ENCODE measurements around the gene NOL7.

DNA sequence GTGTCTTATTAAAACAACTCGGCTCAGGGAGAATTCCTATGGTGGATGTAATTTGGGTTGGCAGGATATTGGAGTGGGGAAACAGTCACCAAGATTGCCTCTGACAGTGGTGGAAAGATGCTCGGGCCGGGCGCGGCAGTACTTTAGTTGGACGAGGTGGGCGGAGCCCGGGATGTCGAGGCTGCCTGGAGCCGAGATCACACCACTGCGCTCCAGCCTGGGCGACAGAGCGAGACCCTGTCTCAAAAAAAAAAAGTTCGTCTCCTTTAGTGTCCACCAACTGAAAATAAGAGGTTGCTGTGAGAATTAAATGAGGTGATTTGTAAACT, 621 bp downstream of the NOL7 start:
- TF ChIP-seq, protein P1, sequence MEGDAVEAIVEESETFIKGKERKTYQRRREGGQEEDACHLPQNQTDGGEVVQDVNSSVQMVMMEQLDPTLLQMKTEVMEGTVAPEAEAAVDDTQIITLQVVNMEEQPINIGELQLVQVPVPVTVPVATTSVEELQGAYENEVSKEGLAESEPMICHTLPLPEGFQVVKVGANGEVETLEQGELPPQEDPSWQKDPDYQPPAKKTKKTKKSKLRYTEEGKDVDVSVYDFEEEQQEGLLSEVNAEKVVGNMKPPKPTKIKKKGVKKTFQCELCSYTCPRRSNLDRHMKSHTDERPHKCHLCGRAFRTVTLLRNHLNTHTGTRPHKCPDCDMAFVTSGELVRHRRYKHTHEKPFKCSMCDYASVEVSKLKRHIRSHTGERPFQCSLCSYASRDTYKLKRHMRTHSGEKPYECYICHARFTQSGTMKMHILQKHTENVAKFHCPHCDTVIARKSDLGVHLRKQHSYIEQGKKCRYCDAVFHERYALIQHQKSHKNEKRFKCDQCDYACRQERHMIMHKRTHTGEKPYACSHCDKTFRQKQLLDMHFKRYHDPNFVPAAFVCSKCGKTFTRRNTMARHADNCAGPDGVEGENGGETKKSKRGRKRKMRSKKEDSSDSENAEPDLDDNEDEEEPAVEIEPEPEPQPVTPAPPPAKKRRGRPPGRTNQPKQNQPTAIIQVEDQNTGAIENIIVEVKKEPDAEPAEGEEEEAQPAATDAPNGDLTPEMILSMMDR (IDR thresholded peaks at IDR 0.05), result no peak
- TF ChIP-seq EP300 (IDR thresholded peaks at IDR 0.05), result no peak
- TF ChIP-seq POLR2A (IDR thresholded peaks at IDR 0.05), result no peak
